Mammary epithelial cell (primary cell): ENCODE data around the gene ZNF236.

Experiments
- CTCF ChIP-seq, 2 donors: IDR thresholded peaks in 1 of 2; conservative IDR thresholded peaks in 1 of 2; 2 replicates each; pipeline ENCODE4 v1.5.1; 2011 to 2012; ENCODE audit warnings: inconsistent platforms in 2 of 2, low read length in 2 of 2, mild to moderate bottlenecking in 2 of 2, control low read depth in 1 of 2, low read depth in 1 of 2; ENCODE audit not compliant: insufficient read depth in 1 of 2; ENCODE audit errors: extremely low read depth in 1 of 2
- EZH2 ChIP-seq: IDR thresholded peaks from 2 replicates; pipeline ENCODE4 v1.6.1; 2012; ENCODE audit warnings: low read length, inconsistent platforms, borderline replicate concordance

DNA sequence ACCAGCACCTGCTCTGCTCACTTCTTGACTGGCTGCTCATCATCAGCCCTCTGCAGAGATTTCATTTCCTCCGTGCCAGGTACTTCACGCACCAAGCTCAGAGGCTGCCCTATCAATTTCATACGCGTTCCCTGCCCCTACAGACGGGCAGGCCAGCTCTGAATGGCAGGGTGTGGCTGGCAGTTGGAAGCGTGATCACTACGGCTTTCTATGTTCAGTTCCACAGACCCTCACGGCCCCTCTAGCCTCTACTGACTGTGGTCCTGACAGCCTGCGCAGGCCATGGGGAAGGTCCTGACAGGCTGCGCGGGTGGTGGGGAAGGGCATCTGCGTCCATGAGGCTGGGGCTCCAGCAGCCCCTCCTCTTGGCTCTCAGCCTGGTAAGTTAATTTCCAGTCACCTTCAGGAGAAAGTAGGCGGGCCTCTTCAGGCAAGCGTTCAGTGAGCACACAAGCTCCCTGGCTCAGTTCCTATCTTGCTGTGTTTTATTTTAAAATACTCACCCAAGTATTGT lies 154.8 kb downstream of the ZNF236 start:
- no peak for TF ChIP-seq EZH2
- no peak for TF ChIP-seq CTCF (conservative IDR thresholded peaks at IDR 0.05 in 1 of 2, IDR thresholded peaks at IDR 0.05 in 1 of 2; ENCODE audit: extremely low read depth in 1 of 2, insufficient read depth in 1 of 2, low read depth in 1 of 2, low read length in 2 of 2)
